ENCODE data around the gene EEF2K.
"Not testable (repeated sequence)": the region's sequence is repeated elsewhere in the genome, so short reads cannot be mapped to it uniquely, and the experiment has no call there.

The EEF2K gene

DNA sequence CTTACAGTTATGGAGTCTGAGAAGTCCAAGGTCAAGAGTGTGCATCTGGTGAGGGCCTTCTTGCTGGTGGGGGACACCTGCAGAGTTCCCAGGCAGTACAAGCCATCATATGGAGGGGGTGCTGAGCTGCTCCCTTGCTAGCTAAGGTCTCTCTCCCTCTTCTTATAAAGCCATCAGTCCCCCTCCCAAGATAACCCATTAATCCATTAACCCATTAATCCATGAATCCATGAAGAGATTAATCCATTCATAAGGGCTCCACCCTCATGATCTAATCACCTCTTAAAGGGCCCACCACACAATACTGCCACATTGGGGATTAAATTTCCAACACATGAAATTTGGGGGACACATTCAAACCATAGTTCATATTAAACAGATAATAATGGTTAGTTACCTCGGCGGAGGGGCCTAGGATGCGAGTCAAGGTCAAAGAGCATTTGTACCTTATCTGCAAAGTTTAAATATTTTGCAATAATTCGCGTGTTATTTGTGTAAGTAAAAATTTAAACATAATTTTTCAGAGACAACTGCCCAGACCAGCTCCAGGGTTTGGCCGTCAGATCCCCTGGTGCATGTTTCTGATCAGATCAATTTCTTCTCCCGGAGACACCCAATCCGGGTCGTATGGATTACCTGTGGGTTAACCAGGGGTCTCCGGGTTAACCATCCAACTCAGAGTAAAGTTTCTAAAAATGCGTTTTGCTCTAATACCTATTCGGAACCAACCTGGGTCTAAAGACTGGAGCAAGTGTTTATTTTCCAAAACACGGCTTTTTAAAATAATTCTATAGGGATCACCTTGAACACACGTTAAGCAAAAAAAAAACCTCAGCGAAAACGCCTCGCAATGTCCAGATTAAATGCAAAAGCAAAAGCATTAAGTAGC lies 90.4 kb downstream of the EEF2K start:
- DNase-seq (no peak), ATAC-seq (no peak)

DNA sequence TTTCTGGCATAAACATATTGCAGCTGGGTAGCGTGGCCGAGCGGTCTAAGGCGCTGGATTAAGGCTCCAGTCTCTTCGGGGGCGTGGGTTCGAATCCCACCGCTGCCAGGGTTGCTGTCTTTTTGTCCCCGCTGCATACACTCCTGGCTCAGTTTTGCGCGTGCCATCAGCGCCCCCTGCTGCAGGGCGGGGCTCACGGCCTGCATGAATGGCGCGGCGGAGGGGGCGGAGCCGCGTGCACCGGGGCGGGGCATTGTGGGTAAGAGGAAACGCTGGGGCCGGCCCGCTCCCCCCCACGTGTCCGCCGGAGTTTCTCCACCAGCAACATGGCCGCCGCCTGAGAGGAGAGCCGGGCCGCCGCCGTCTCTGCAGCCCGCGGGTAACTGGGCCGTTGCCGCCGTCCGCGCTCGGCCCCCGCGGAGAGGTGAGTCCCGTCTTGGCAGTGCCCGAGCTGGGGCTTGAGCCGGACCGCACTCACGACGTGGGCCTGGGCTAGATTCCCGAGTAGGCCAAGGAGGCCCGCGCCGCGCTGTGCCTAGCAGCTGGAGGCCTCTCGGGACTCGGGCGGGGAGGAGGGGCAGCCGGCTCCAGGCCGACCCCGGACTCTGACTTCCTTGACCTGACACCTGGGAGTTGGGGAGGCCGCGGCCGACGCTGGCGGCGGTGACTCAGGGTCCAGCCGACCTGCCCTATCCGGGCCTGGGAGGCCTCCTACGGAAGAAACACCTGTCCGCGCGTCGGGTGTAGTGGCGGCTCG lies 91.2 kb downstream of the EEF2K start, which contains the start of gene POLR3E:
POLR3E (plus strand) TSS at position 296 of the 757 bp plus-strand sequence. CDS start 5,560 bp downstream, outside the sequence.
- DNase-seq, result peak; percentile 100
- ATAC-seq, result peak; percentile 93

GRCh38 chr16:22297871-22298733 lies 92.0 kb downstream of the EEF2K start:
- peak; percentile 73 for DNase-seq
- peak; percentile 50 for ATAC-seq

DNA sequence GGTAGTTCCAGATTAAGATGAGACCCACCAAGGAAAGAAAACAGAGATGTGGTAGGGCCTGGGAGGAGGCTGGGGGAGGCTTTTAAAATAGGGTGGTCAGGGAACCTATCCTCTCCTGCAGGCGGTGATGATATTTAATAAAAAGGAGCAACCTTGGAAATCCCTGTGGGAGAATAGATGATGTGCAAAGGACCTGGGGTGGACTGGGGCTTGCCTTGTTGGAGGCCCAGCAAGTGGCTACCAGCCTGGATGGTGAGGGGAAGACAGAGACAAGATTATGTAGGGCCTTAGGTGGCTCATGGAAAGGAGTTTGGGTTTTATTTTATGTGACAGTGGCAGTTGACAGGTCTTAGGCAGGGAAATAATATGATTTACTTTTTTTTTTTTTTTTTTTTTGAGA lies 93.0 kb downstream of the EEF2K start:
- no peak for DNase-seq
- ATAC-seq, result no peak

DNA sequence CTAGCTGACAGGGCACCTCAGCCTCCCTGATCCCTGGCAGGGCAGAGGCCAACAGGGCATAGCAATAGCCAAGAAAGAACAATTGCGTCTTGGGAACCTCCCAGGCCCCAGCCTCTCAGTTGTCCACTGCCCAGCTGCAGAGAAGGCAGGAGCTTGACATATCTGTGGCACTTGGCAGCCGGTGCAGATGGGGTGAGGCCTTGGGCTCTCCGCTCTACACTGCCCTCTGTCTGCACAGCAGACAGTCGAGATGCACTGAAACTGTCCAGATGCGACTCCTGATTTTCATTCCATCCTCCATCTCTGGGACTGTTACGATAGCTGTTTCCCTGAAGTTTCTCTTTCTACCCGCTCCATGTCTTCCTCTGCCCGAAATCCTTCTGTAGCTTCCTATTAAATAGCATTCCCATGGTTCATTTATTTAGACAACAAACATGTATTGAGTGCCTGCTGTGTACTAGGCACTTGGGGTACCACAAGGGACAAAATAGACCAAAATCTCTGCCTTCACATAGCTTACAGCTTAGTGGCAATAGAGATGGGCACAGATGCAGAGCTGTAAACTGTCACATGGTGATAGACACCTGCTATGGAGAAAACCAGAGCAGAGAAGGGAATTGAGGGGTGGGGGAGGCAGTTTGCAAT lies 94.5 kb downstream of the EEF2K start:
- peak; percentile 48 for DNase-seq
- ATAC-seq, result no peak

DNA sequence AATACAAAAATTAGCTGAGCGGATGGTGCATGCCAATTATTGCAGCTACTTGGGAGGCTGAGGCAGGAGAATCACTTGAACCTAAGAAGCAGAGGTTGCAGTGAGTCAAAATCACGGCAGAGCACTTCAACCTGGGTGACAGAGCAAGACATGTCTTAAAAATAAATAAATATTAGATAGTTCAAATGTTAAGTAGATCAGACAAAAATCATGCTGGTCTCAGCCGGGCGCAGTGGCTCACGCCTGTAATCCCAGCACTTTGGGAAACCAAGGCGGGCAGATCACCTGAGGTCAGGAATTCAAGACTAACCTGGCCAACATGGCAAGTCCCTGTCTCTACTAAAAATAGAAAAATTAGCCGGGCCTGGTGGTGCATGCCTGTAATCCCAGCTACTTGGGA lies 95.3 kb downstream of the EEF2K start:
- not testable (repeated sequence) for DNase-seq

DNA sequence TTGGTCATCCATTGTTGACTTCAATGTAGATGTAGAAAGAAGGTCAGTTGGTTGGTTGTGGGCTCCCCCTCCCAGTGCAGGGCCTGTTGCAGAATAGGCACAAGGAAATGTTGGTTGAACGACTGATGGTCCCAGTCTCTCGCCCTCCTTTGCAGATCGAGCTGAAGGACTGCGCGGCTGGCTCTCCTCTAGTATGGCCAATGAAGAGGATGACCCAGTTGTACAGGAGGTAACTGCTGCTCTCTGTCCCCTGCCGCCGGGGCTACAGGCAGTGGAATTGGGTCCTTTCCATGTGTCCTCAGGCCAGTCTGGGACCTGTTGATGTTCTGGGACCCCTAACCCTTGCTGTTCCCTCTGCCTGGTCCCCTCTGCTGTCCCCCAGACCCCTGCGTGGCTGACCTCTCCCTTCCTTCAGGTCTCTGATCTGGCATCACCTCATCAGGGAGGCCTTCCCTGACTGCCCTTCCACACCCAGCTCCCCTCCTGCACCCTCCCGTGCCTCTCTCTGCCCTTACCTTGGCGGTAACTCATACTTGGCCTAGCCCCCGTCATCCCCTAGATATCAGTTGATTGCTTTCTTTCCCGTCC lies 96.8 kb downstream of the EEF2K start:
- ATAC-seq, result no peak

More for the DNA sequence above, 95.3 kb downstream of the EEF2K start:
- ATAC-seq, result not testable (repeated sequence)

DNA sequence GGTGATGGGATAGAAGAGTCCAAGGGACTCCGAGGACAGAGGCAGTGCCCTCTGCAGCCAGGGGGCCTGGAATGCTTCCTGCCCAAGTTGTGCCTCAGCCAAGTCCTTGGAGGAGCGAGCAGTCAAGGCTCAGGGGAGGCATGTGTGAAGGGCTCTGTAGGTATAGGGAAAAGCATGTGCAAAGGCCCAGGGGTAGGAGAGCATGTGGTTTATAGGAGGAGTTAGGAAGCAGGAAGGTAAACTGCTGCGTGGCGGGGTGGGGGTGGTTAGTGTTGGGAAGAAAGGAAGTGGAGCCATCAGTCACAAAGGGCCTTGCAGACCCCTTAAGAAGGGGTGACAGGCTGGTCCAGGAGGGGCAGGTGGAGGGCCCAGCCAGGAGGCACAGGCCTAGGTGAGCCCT lies 98.3 kb downstream of the EEF2K start:
- DNase-seq, result no peak

More for the DNA sequence above, 96.8 kb downstream of the EEF2K start:
- DNase-seq, result no peak

GRCh38 chr16:22306788-22307187 lies 100.7 kb downstream of the EEF2K start:
- DNase-seq (no peak), ATAC-seq (no peak)

More for the DNA sequence above, 98.3 kb downstream of the EEF2K start:
- no peak for ATAC-seq

- DNase-seq, result no peak
- no peak for ATAC-seq
These were observed 101.8 kb downstream of the EEF2K start for GRCh38 chr16:22307838-22308237.

- no peak for ATAC-seq
- no peak for DNase-seq
These were observed 102.9 kb downstream of the EEF2K start for GRCh38 chr16:22308824-22309520.

GRCh38 chr16:22311520-22311919 lies 105.4 kb downstream of the EEF2K start:
- ATAC-seq (no peak), DNase-seq (no peak)

DNA sequence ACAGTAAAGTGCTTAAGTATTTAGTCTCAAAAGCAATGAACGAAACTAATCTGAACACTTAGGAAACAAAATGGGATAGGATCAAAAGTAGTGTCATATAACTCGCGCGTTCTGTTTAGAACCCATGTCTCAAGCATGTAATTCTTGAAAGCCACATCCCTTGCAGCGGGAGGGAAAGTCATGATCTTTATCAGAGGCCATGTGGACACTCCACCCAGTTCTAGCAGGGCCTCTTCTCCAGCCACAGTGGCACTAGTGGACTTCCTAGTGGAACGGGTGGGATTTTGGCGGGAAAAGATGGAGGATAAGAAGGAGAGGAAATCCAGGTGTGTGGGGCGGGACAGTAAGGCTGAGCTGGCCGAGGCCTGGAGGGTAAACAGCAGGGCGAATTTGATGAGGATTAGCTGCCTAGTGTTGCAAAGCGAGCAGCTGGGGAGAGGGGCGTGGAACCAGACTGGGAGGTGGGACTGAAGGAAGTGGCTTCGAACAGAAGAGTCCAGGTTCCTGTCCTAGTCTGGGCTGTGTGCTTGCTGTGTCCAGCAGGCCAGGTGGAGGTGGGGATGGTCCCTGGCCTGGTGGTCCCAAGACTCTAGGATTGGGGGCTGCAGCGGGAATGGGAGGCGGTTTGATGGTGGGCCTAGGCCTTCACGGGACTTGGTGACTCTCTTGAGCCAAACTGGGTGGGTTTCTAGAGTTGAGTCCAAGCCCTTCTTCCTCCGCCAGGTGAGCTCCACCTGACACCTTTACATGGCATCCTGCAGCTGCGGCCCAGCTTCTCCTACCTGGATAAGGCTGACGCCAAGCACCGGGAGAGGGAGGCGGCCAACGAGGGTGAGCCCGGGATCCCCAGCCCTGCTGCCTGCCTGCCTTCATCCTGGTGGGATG lies 107.1 kb downstream of the EEF2K start:
- no peak for DNase-seq
- no peak for ATAC-seq

GRCh38 chr16:22313876-22314470 lies 107.9 kb downstream of the EEF2K start:
- DNase-seq (no peak), ATAC-seq (no peak)

- ATAC-seq (no peak), DNase-seq (no peak)
These were observed 108.9 kb downstream of the EEF2K start for GRCh38 chr16:22314661-22315626.

GRCh38 chr16:22315979-22316378 lies 109.9 kb downstream of the EEF2K start:
- no peak for ATAC-seq
- DNase-seq, result no peak

DNA sequence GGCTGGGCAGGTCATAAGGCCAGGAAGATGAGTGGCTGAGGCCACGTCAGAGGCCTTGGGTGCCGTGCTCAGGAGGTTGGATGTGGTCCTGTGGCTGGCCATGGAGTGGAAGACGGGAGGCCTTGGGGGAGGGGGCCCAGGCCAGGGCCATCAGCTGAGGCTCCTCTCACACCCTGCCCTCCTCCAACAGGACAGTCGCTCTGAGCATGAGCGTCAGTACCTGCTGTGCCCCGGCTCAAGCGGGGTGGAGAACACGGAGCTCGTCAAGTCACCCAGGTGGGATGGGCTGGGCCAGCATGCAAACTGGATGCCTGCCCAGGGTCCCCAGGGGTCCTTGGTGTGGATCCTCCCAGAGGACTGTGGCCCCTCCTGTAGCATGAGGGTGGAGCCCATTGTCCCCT lies 110.3 kb downstream of the EEF2K start:
- ATAC-seq (no peak), DNase-seq (no peak)

GRCh38 chr16:22317001-22317530 lies 111.0 kb downstream of the EEF2K start:
- ATAC-seq (no peak), DNase-seq (no peak)

Measured in stimulated activated naive CD8-positive, alpha-beta T cell treated with anti-CD3 and anti-CD28 coated beads, Interleukin-15, Interleukin-2, amounts not matched to agents 100 U/mL and 50 U/mL, for 24 hours (primary cell).